ENCODE measurements around the gene TATDN2.

The TATDN2 gene

DNA sequence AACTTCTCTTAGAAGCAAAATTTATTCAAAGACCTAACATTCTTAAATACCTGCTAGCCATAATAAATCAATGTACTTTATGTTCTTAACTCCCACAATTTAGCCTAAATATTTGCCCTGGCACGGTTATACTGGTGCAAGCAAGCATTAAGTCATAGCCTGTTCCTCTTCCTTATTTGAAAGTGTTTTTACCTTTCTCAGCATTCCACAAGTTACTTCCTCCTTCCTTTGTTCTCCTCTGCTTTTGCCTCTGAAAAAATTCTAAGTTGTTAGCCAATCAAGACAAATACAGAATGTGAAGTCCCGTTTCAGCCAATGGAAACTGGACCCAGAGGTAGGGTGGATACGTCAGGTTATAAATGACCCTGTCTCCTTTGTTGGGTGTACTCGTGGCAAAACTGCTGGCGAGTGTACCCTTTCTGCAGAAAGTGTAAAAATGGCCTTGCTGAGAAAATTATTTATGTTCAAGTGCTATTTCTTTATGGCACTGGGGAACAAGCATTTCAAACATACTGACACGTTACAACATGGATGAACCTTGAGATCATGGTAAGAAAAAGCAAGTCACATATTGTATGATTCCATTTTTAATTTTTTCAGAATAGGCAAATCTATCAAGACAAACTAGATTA, 3.1 kb upstream of the TATDN2 start:
- ATAC-seq (ENCODE audit: insufficient read depth, low read depth) (no peak), DNase-seq (no peak)
- H3K4me2 ChIP-seq (ENCODE audit: insufficient read depth, low read length) = no peak overlapping the region
- TF ChIP-seq, protein P1, sequence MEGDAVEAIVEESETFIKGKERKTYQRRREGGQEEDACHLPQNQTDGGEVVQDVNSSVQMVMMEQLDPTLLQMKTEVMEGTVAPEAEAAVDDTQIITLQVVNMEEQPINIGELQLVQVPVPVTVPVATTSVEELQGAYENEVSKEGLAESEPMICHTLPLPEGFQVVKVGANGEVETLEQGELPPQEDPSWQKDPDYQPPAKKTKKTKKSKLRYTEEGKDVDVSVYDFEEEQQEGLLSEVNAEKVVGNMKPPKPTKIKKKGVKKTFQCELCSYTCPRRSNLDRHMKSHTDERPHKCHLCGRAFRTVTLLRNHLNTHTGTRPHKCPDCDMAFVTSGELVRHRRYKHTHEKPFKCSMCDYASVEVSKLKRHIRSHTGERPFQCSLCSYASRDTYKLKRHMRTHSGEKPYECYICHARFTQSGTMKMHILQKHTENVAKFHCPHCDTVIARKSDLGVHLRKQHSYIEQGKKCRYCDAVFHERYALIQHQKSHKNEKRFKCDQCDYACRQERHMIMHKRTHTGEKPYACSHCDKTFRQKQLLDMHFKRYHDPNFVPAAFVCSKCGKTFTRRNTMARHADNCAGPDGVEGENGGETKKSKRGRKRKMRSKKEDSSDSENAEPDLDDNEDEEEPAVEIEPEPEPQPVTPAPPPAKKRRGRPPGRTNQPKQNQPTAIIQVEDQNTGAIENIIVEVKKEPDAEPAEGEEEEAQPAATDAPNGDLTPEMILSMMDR (IDR thresholded peaks at IDR 0.05; ENCODE audit: borderline replicate concordance, extremely low read depth, low read length, poor library complexity, severe bottlenecking) = no peak
- TF ChIP-seq EZH2 (IDR thresholded peaks at IDR 0.05; ENCODE audit: borderline replicate concordance, low read depth, low read length, severe bottlenecking) = no peak
- no peak overlapping the region for H3K4me3 ChIP-seq (ENCODE audit: low read depth in 1 of 2, low read length in 2 of 2)
- peaks cover 13% of the 10 kb centered on the region for H3K9me3 ChIP-seq (ENCODE audit: insufficient read depth, low read length, severe bottlenecking)
- no peak overlapping the region for H2AFZ ChIP-seq (ENCODE audit: low read depth, low read length)
- peaks cover 56% of the 10 kb centered on the region for H3K4me1 ChIP-seq (ENCODE audit: insufficient read depth, low read length)
- H3K27me3 ChIP-seq (ENCODE audit: insufficient read depth, low read length, poor library complexity) = no peaks in the 10 kb centered on the region
- no peak overlapping the region for H3K9ac ChIP-seq (ENCODE audit: low read depth, low read length)
- H3K79me2 ChIP-seq (ENCODE audit: insufficient read depth, low read length) = peaks cover 23% of the 10 kb centered on the region
- H4K20me1 ChIP-seq (ENCODE audit: insufficient read depth, low read length) = peaks cover 9% of the 10 kb centered on the region; the same call in 1 of the 2 replicates
- no peak overlapping the region for H3K27ac ChIP-seq (ENCODE audit: low read length)
- H3K36me3 ChIP-seq (ENCODE audit: insufficient read depth, low read length) = peaks cover 12% of the 10 kb centered on the region

DNA sequence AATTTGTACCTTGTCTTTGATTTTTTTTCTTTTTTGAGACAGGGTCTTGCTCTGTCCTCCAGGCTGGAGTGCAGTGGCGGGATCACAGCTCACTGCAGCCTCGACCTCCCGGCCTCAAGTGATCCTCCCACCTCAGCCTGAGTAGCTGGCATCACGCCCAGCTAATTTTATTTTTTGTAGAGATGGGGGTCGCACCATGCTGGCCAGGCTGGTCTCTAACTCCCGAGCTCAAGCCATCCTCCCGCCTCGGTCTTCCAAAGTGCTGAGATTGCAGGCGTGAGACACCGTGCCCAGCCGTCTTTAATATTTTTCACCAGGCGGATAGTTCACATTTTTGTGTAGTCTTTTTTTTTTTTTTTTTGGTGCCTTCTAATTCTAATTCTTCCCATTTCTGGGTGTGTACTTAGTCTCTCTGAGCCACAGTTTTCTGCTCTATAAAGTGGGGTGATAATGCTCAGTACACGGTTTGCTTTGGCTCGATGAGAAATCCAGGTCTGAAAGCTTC, 528 bp upstream of the TATDN2 start:
- Histone ChIP-seq H3K4me3 (ENCODE audit: low read depth in 1 of 2, low read length in 2 of 2) (peak overlapping the region; percentile 83 to 99; a peak in 3 of 4 replicates), H2AFZ (ENCODE audit: low read depth, low read length) (peak overlapping the region; percentile 93), H3K4me2 (ENCODE audit: insufficient read depth, low read length) (peak overlapping the region; percentile 84), H3K4me1 (ENCODE audit: insufficient read depth, low read length) (peaks cover 56% of the 10 kb centered on the region), H3K36me3 (ENCODE audit: insufficient read depth, low read length) (peaks cover 34% of the 10 kb centered on the region), H3K27me3 (ENCODE audit: insufficient read depth, low read length, poor library complexity) (no peaks in the 10 kb centered on the region), H3K9ac (ENCODE audit: low read depth, low read length) (peak overlapping the region; percentile 91), H3K27ac (ENCODE audit: low read length) (peak overlapping the region; percentile 95), H3K79me2 (ENCODE audit: insufficient read depth, low read length) (peaks cover 47% of the 10 kb centered on the region), H4K20me1 (ENCODE audit: insufficient read depth, low read length) (peaks cover 21% of the 10 kb centered on the region; the same call in 1 of the 2 replicates), H3K9me3 (ENCODE audit: insufficient read depth, low read length, severe bottlenecking) (peaks cover 13% of the 10 kb centered on the region)
- DNase-seq (no peak), ATAC-seq (ENCODE audit: insufficient read depth, low read depth) (no peak)
- TF ChIP-seq, protein P1 (IDR thresholded peaks at IDR 0.05; ENCODE audit: borderline replicate concordance, extremely low read depth, low read length, poor library complexity, severe bottlenecking) = no peak
- TF ChIP-seq EZH2 (IDR thresholded peaks at IDR 0.05; ENCODE audit: borderline replicate concordance, low read depth, low read length, severe bottlenecking) = no peak

DNA sequence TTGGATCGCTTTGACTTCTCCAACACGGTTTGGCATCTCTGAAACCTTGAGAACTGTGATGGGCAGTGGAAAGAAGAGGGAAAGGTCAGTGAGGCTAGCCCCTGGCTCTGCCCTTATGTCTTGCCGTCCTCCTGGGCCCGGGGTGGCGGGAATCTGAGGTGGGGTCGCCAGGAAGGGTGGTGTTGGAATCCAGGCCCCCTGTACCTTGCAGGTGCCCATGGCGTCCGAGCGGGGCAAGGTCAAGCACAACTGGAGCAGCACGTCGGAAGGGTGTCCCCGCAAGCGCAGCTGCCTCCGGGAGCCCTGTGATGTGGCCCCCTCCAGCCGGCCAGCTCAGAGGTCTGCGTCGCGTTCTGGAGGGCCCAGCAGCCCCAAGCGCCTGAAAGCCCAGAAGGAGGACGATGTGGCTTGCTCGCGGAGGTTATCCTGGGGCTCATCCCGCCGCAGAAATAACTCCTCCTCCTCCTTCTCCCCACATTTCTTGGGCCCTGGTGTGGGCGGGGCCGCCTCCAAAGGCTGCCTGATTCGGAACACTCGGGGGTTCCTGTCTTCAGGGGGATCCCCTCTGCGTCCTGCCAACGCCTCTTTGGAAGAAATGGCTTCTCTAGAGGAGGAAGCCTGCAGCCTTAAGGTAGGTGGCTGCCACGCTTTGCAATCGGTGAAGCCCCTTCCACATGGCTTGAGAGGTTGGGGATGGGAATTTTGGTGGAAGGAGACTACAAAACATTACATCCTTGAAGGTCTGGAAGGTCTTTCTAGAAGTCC, 907 bp downstream of the TATDN2 start:
- H3K4me1 ChIP-seq (ENCODE audit: insufficient read depth, low read length) = peaks cover 52% of the 10 kb centered on the region
- H2AFZ ChIP-seq (ENCODE audit: low read depth, low read length) = peak overlapping the region; percentile 93
- no peaks in the 10 kb centered on the region for H3K27me3 ChIP-seq (ENCODE audit: insufficient read depth, low read length, poor library complexity)
- H3K27ac ChIP-seq (ENCODE audit: low read length) = peak overlapping the region; percentile 95
- H3K4me2 ChIP-seq (ENCODE audit: insufficient read depth, low read length) = peak overlapping the region; percentile 84
- H3K9me3 ChIP-seq (ENCODE audit: insufficient read depth, low read length, severe bottlenecking) = peaks cover 13% of the 10 kb centered on the region
- peaks cover 34% of the 10 kb centered on the region for H4K20me1 ChIP-seq (ENCODE audit: insufficient read depth, low read length)
- H3K4me3 ChIP-seq (ENCODE audit: low read depth in 1 of 2, low read length in 2 of 2) = peak overlapping the region; percentile 83 to 99
- ATAC-seq (ENCODE audit: insufficient read depth, low read depth) (peak; percentile 10), DNase-seq (peak; percentile 65)
- H3K9ac ChIP-seq (ENCODE audit: low read depth, low read length) = peak overlapping the region; percentile 91
- peaks cover 47% of the 10 kb centered on the region for H3K36me3 ChIP-seq (ENCODE audit: insufficient read depth, low read length)
- H3K79me2 ChIP-seq (ENCODE audit: insufficient read depth, low read length) = peaks cover 60% of the 10 kb centered on the region
- no peak for TF ChIP-seq EZH2 (IDR thresholded peaks at IDR 0.05; ENCODE audit: borderline replicate concordance, low read depth, low read length, severe bottlenecking)
- TF ChIP-seq, protein P1 (IDR thresholded peaks at IDR 0.05; ENCODE audit: borderline replicate concordance, extremely low read depth, low read length, poor library complexity, severe bottlenecking) = no peak
